ENCODE measurements around the gene HS2ST1. TPM values are rescaled to one million over a fixed set of nuclear protein-coding genes. Genes with fewer than 3 reads are reported as not detected.
A peak's percentile ranks its signal among the peaks of the same experiment; 100 is the strongest.

HS2ST1 gene
- total RNA-seq, 2 donors from 2014 or later, result 6.5 to 10.4 TPM

GRCh38 chr1:87052400-87052799 lies 138.0 kb downstream of the HS2ST1 start:
- no peak overlapping the region for H3K4me3 ChIP-seq
- TF ChIP-seq CTCF (IDR thresholded peaks at IDR 0.05), result no peak
- H3K36me3 ChIP-seq, result no peaks in the 10 kb centered on the region
- H3K9me3 ChIP-seq, result peaks cover 8% of the 10 kb centered on the region
- DNase-seq (ENCODE audit: low spot score), result no peak
- H3K27me3 ChIP-seq (replicated peaks; ENCODE audit: insufficient read depth), result no peaks in the 10 kb centered on the region
- H3K4me1 ChIP-seq (ENCODE audit: control insufficient read depth in 1 of 2, low read depth in 2 of 2), result no peaks in the 10 kb centered on the region
- no peak overlapping the region for H3K27ac ChIP-seq
- no peak for ATAC-seq (ENCODE audit: insufficient number of reproducible peaks, low FRiP score, low read depth)

GRCh38 chr1:87052961-87053360 lies 138.5 kb downstream of the HS2ST1 start:
- H3K27me3 ChIP-seq (replicated peaks; ENCODE audit: insufficient read depth), result no peaks in the 10 kb centered on the region
- ATAC-seq (ENCODE audit: insufficient number of reproducible peaks, low FRiP score, low read depth), result no peak
- peaks cover 3% of the 10 kb centered on the region for H3K9me3 ChIP-seq

GRCh38 chr1:87053446-87053845 lies 139.0 kb downstream of the HS2ST1 start:
- Histone ChIP-seq H3K9me3 (no peaks in the 10 kb centered on the region), H3K27ac (no peak overlapping the region), H3K4me3 (no peak overlapping the region), H3K27me3 (replicated peaks; ENCODE audit: insufficient read depth) (no peaks in the 10 kb centered on the region), H3K4me1 (ENCODE audit: control insufficient read depth in 1 of 2, low read depth in 2 of 2) (peaks cover 2 to 6% of the 10 kb centered on the region in 2 donors), H3K36me3 (no peaks in the 10 kb centered on the region)
- no peak for TF ChIP-seq CTCF (IDR thresholded peaks at IDR 0.05)
- no peak for DNase-seq (ENCODE audit: low spot score)
- no peak for ATAC-seq (ENCODE audit: insufficient number of reproducible peaks, low FRiP score, low read depth)

More at GRCh38 chr1:87052961-87053360, 138.5 kb downstream of the HS2ST1 start:
- H3K4me1 ChIP-seq (ENCODE audit: control insufficient read depth in 1 of 2, low read depth in 2 of 2), result peaks cover 0 to 1% of the 10 kb centered on the region in 2 donors
- no peak for TF ChIP-seq CTCF (IDR thresholded peaks at IDR 0.05)
- H3K36me3 ChIP-seq, result no peaks in the 10 kb centered on the region
- H3K4me3 ChIP-seq, result no peak overlapping the region
- H3K27ac ChIP-seq, result no peak overlapping the region
- DNase-seq (ENCODE audit: low spot score), result no peak

- TF ChIP-seq CTCF (IDR thresholded peaks at IDR 0.05), result no peak
- no peak overlapping the region for H3K4me3 ChIP-seq
- H3K4me1 ChIP-seq (ENCODE audit: control insufficient read depth in 1 of 2, low read depth in 2 of 2), result peaks cover 3 to 9% of the 10 kb centered on the region in 2 donors
- no peak for ATAC-seq (ENCODE audit: insufficient number of reproducible peaks, low FRiP score, low read depth)
- no peaks in the 10 kb centered on the region for H3K36me3 ChIP-seq
- H3K27me3 ChIP-seq (replicated peaks; ENCODE audit: insufficient read depth), result no peaks in the 10 kb centered on the region
- no peaks in the 10 kb centered on the region for H3K9me3 ChIP-seq
- H3K27ac ChIP-seq, result no peak overlapping the region
- DNase-seq (ENCODE audit: low spot score), result no peak
Observed at GRCh38 chr1:87056974-87057373, 142.5 kb downstream of the HS2ST1 start.

GRCh38 chr1:87058343-87058649 lies 143.9 kb downstream of the HS2ST1 start:
- Histone ChIP-seq H3K4me3 (peak overlapping the region; percentile 67), H3K4me1 (ENCODE audit: control insufficient read depth in 1 of 2, low read depth in 2 of 2) (peaks cover 3 to 9% of the 10 kb centered on the region in 2 donors), H3K9me3 (no peaks in the 10 kb centered on the region), H3K36me3 (no peaks in the 10 kb centered on the region), H3K27ac (peak overlapping the region in 1 of 2 donors; percentile 1), H3K27me3 (replicated peaks; ENCODE audit: insufficient read depth) (no peaks in the 10 kb centered on the region)
- DNase-seq (ENCODE audit: low spot score) (no peak), ATAC-seq (ENCODE audit: insufficient number of reproducible peaks, low FRiP score, low read depth) (peak; percentile 49)
- TF ChIP-seq CTCF (IDR thresholded peaks at IDR 0.05), result no peak

All from thoracic aorta (tissue), 2 donors.